Activated naive CD8-positive, alpha-beta T cell treated with anti-CD3 and anti-CD28 coated beads, Interleukin-2, amount 50 U/mL, for 24 hours (primary cell): ENCODE data around the gene SRP19.
"Not testable (repeated sequence)": the region's sequence is repeated elsewhere in the genome, so short reads cannot be mapped to it uniquely, and the experiment has no call there.

Experiments
- ATAC-seq: fragments of 150-1000 bp; cut with Tn5 transposase; one replicate; pipeline ENCODE4 v1.10.0; 2021
- DNase-seq: peaks from one replicate; pipeline ENCODE4 v3.0.0; 2021
- H3K27ac Mint-ChIP-seq: one replicate; pipeline ENCODE4 v1.8.0; 2021; ENCODE audit warnings: mild to moderate bottlenecking, mixed read lengths
- H3K27me3 Mint-ChIP-seq: one replicate; pipeline ENCODE4 v1.8.0; 2021; ENCODE audit warnings: mixed read lengths
- H3K36me3 Mint-ChIP-seq: one replicate; pipeline ENCODE4 v1.8.0; 2021; ENCODE audit warnings: low read depth, mixed read lengths
- H3K4me1 Mint-ChIP-seq: one replicate; pipeline ENCODE4 v1.8.0; 2021; ENCODE audit warnings: mixed read lengths
- H3K4me3 Mint-ChIP-seq: one replicate; pipeline ENCODE4 v1.8.0; 2021; ENCODE audit warnings: mild to moderate bottlenecking, moderate library complexity, mixed read lengths
- H3K9me3 Mint-ChIP-seq: one replicate; pipeline ENCODE4 v1.8.0; 2021; ENCODE audit warnings: mixed read lengths

SRP19 gene

GRCh38 chr5:112886975-112887374, 25.9 kb downstream of the SRP19 start:
- ATAC-seq, result peak; percentile 68
- peaks cover 25% of the 10 kb centered on the region for H3K4me1 Mint-ChIP-seq
- H3K9me3 Mint-ChIP-seq, result peaks cover 5% of the 10 kb centered on the region
- peak overlapping the region; percentile 65 for H3K27ac Mint-ChIP-seq
- DNase-seq, result no peak
- no peaks in the 10 kb centered on the region for H3K27me3 Mint-ChIP-seq
- H3K4me3 Mint-ChIP-seq, result no peak overlapping the region
- H3K36me3 Mint-ChIP-seq, result peaks cover 43% of the 10 kb centered on the region

GRCh38 chr5:112892066-112892465, 31.0 kb downstream of the SRP19 start:
- H3K27me3 Mint-ChIP-seq, ATAC-seq, H3K27ac Mint-ChIP-seq, H3K4me3 Mint-ChIP-seq, DNase-seq, H3K9me3 Mint-ChIP-seq: not testable (repeated sequence)
- H3K4me1 Mint-ChIP-seq, result peaks cover 20% of the 10 kb centered on the region
- H3K36me3 Mint-ChIP-seq, result peaks cover 35% of the 10 kb centered on the region

- peaks cover 13% of the 10 kb centered on the region for H3K4me1 Mint-ChIP-seq
- no peaks in the 10 kb centered on the region for H3K27me3 Mint-ChIP-seq
- no peak overlapping the region for H3K4me3 Mint-ChIP-seq
- no peak for DNase-seq
- H3K36me3 Mint-ChIP-seq, result peaks cover 35% of the 10 kb centered on the region
- ATAC-seq, result no peak
- H3K9me3 Mint-ChIP-seq, result peaks cover 5% of the 10 kb centered on the region
- no peak overlapping the region for H3K27ac Mint-ChIP-seq
Measured at GRCh38 chr5:112892776-112893175, 31.7 kb downstream of the SRP19 start.

GRCh38 chr5:112895682-112896081, 34.6 kb downstream of the SRP19 start:
- Mint-ChIP-seq H3K4me3 (no peak overlapping the region), H3K4me1 (peaks cover 2% of the 10 kb centered on the region), H3K36me3 (peaks cover 41% of the 10 kb centered on the region), H3K27ac (no peak overlapping the region), H3K9me3 (no peaks in the 10 kb centered on the region), H3K27me3 (no peaks in the 10 kb centered on the region)
- ATAC-seq, result no peak
- DNase-seq, result no peak

- ATAC-seq (no peak), DNase-seq (no peak)
- H3K36me3 Mint-ChIP-seq, result peaks cover 34% of the 10 kb centered on the region
- no peaks in the 10 kb centered on the region for H3K27me3 Mint-ChIP-seq
- H3K4me1 Mint-ChIP-seq, result peaks cover 11% of the 10 kb centered on the region
- H3K27ac Mint-ChIP-seq, result no peak overlapping the region
- H3K4me3 Mint-ChIP-seq, result no peak overlapping the region
- no peaks in the 10 kb centered on the region for H3K9me3 Mint-ChIP-seq
Measured at GRCh38 chr5:112902561-112902960, 41.5 kb downstream of the SRP19 start.

GRCh38 chr5:112904996-112905395, 43.9 kb downstream of the SRP19 start:
- not testable (repeated sequence) for H3K4me3 Mint-ChIP-seq, H3K27ac Mint-ChIP-seq, H3K9me3 Mint-ChIP-seq, DNase-seq, ATAC-seq, H3K27me3 Mint-ChIP-seq
- Mint-ChIP-seq H3K4me1 (peaks cover 10% of the 10 kb centered on the region), H3K36me3 (peaks cover 26% of the 10 kb centered on the region)

GRCh38 chr5:112906637-112907036, 45.5 kb downstream of the SRP19 start:
- H3K27me3 Mint-ChIP-seq, result no peaks in the 10 kb centered on the region
- no peak overlapping the region for H3K4me3 Mint-ChIP-seq
- H3K9me3 Mint-ChIP-seq, result no peaks in the 10 kb centered on the region
- peak overlapping the region; percentile 16 for H3K27ac Mint-ChIP-seq
- H3K36me3 Mint-ChIP-seq, result peaks cover 21% of the 10 kb centered on the region
- peaks cover 14% of the 10 kb centered on the region for H3K4me1 Mint-ChIP-seq
- DNase-seq (no peak), ATAC-seq (no peak)

GRCh38 chr5:112907166-112907631, 46.1 kb downstream of the SRP19 start:
- Mint-ChIP-seq H3K4me1 (peaks cover 18% of the 10 kb centered on the region), H3K27ac (no peak overlapping the region), H3K27me3 (no peaks in the 10 kb centered on the region), H3K9me3 (no peaks in the 10 kb centered on the region), H3K36me3 (peaks cover 23% of the 10 kb centered on the region), H3K4me3 (no peak overlapping the region)
- DNase-seq, result no peak
- no peak for ATAC-seq

- Mint-ChIP-seq H3K36me3 (peaks cover 31% of the 10 kb centered on the region), H3K27ac (no peak overlapping the region), H3K4me1 (peaks cover 31% of the 10 kb centered on the region), H3K4me3 (no peak overlapping the region), H3K27me3 (no peaks in the 10 kb centered on the region), H3K9me3 (no peaks in the 10 kb centered on the region)
- ATAC-seq (no peak), DNase-seq (no peak)
Measured at GRCh38 chr5:112908854-112909253, 47.8 kb downstream of the SRP19 start.

- DNase-seq (no peak), ATAC-seq (no peak)
- H3K27ac Mint-ChIP-seq, result no peak overlapping the region
- H3K4me3 Mint-ChIP-seq, result no peak overlapping the region
- H3K9me3 Mint-ChIP-seq, result no peaks in the 10 kb centered on the region
- no peaks in the 10 kb centered on the region for H3K27me3 Mint-ChIP-seq
- H3K4me1 Mint-ChIP-seq, result peaks cover 37% of the 10 kb centered on the region
- peaks cover 36% of the 10 kb centered on the region for H3K36me3 Mint-ChIP-seq
Measured at GRCh38 chr5:112910529-112910928, 49.4 kb downstream of the SRP19 start.

- ATAC-seq, result peak; percentile 56
- Mint-ChIP-seq H3K27me3 (no peaks in the 10 kb centered on the region), H3K27ac (no peak overlapping the region), H3K9me3 (no peaks in the 10 kb centered on the region), H3K4me1 (peaks cover 68% of the 10 kb centered on the region), H3K36me3 (peaks cover 51% of the 10 kb centered on the region), H3K4me3 (no peak overlapping the region)
- no peak for DNase-seq
Measured at GRCh38 chr5:112914584-112914983, 53.5 kb downstream of the SRP19 start.

GRCh38 chr5:112915831-112916230, 54.7 kb downstream of the SRP19 start:
- peaks cover 51% of the 10 kb centered on the region for H3K36me3 Mint-ChIP-seq
- ATAC-seq, result no peak

GRCh38 chr5:112917453-112917995, 56.4 kb downstream of the SRP19 start:
- H3K4me1 Mint-ChIP-seq, result peaks cover 76% of the 10 kb centered on the region
- ATAC-seq, result no peak
- no peak overlapping the region for H3K4me3 Mint-ChIP-seq
- no peaks in the 10 kb centered on the region for H3K27me3 Mint-ChIP-seq
- no peak overlapping the region for H3K27ac Mint-ChIP-seq
- DNase-seq, result peak; percentile 33
- peaks cover 49% of the 10 kb centered on the region for H3K36me3 Mint-ChIP-seq
- H3K9me3 Mint-ChIP-seq, result no peaks in the 10 kb centered on the region

More at GRCh38 chr5:112915831-112916230, 54.7 kb downstream of the SRP19 start:
- H3K27me3 Mint-ChIP-seq, result no peaks in the 10 kb centered on the region
- H3K4me1 Mint-ChIP-seq, result peaks cover 79% of the 10 kb centered on the region
- H3K9me3 Mint-ChIP-seq, result no peaks in the 10 kb centered on the region
- no peak overlapping the region for H3K4me3 Mint-ChIP-seq
- H3K27ac Mint-ChIP-seq, result no peak overlapping the region
- no peak for DNase-seq

- no peak overlapping the region for H3K4me3 Mint-ChIP-seq
- DNase-seq, result no peak
- H3K36me3 Mint-ChIP-seq, result peaks cover 43% of the 10 kb centered on the region
- peaks cover 76% of the 10 kb centered on the region for H3K4me1 Mint-ChIP-seq
- no peak overlapping the region for H3K27ac Mint-ChIP-seq
- no peak for ATAC-seq
- H3K9me3 Mint-ChIP-seq, result no peaks in the 10 kb centered on the region
- no peaks in the 10 kb centered on the region for H3K27me3 Mint-ChIP-seq
Measured at GRCh38 chr5:112918136-112918535, 57.0 kb downstream of the SRP19 start.

GRCh38 chr5:112918679-112919078, 57.6 kb downstream of the SRP19 start:
- Mint-ChIP-seq H3K27me3 (no peaks in the 10 kb centered on the region), H3K4me3 (no peak overlapping the region), H3K27ac (no peak overlapping the region), H3K9me3 (no peaks in the 10 kb centered on the region), H3K4me1 (peaks cover 77% of the 10 kb centered on the region), H3K36me3 (peaks cover 40% of the 10 kb centered on the region)
- ATAC-seq (no peak), DNase-seq (no peak)
